PC-9 (cell line): ENCODE results near the gene NOX5. TPM values are rescaled to one million over a fixed set of nuclear protein-coding genes. Genes with fewer than 3 reads are reported as not detected.

Source experiments
- BruUV-seq: library from RNA; stranded (reverse); fragments of 400-500 nt; replicated peaks from 2 replicates; lab custom pipeline; 2021; lab: Mats Ljungman, UMichigan
- CTCF ChIA-PET: fragments of 300-600 bp; sonication (Branson Sonifier 250); formaldehyde crosslinking; loops from one replicate; lab custom pipeline; 2022; ENCODE audit warnings: antibody characterized with exemption; lab: Charles Lee
- POLR2A ChIA-PET: fragments of 300-600 bp; sonication (Branson Sonifier 250); formaldehyde crosslinking; loops from one replicate; lab custom pipeline; 2022; ENCODE audit warnings: antibody characterized with exemption; ENCODE audit not compliant: unreplicated experiment; lab: Charles Lee
- DNase-seq, 2 experiments: peaks; one replicate each; pipeline versions ENCODE4 v3.0.0 to v3.0.0-alpha.2; 2015 to 2022; ENCODE audit warnings: mixed read lengths in 1 of 2
- H2AFZ ChIP-seq: fragments of 200-600 bp; sonication (generic); 2 replicates; pipeline ENCODE4 v1.8.1; 2017; ENCODE audit warnings: antibody characterized with exemption
- H3F3A ChIP-seq: fragments of 200-600 bp; sonication (generic); 2 replicates; pipeline ENCODE4 v1.8.1; 2017; ENCODE audit warnings: antibody characterized with exemption, mild to moderate bottlenecking, low read depth; ENCODE audit not compliant: insufficient read depth
- H3K27ac ChIP-seq: fragments of 200-600 bp; sonication (generic); 2 replicates; pipeline ENCODE4 v1.6.1; 2016; ENCODE audit warnings: mixed run types
- H3K27me3 ChIP-seq: fragments of 200-600 bp; sonication (generic); 2 replicates; pipeline ENCODE4 v1.6.1; 2016; ENCODE audit warnings: low read depth, mixed run types; ENCODE audit not compliant: insufficient read depth
- H3K36me3 ChIP-seq: fragments of 200-600 bp; sonication (generic); 2 replicates; pipeline ENCODE4 v1.6.1; 2016; ENCODE audit warnings: low read depth, mixed run types
- H3K4me1 ChIP-seq: fragments of 200-600 bp; sonication (generic); replicated peaks from 2 replicates; pipeline ENCODE4 v1.6.1; 2016; ENCODE audit warnings: mixed run types; ENCODE audit not compliant: insufficient read depth
- H3K4me2 ChIP-seq: fragments of 200-600 bp; sonication (generic); 2 replicates; pipeline ENCODE4 v1.6.1; 2017; ENCODE audit warnings: mixed run types
- H3K4me3 ChIP-seq: fragments of 200-600 bp; sonication (generic); 2 replicates; pipeline ENCODE4 v1.6.1; 2016; ENCODE audit warnings: mixed run types
- H3K79me2 ChIP-seq: fragments of 200-600 bp; sonication (generic); 2 replicates; pipeline ENCODE4 v1.6.1; 2017; ENCODE audit warnings: low read depth, mixed run types
- H3K9me2 ChIP-seq: fragments of 200-600 bp; sonication (generic); 2 replicates; pipeline ENCODE4 v1.8.1; 2017; ENCODE audit warnings: mild to moderate bottlenecking; ENCODE audit not compliant: insufficient read depth
- H3K9me3 ChIP-seq: fragments of 200-600 bp; sonication (generic); 2 replicates; pipeline ENCODE4 v1.8.1; 2016; ENCODE audit warnings: low read depth; ENCODE audit not compliant: insufficient read depth
- H4K20me1 ChIP-seq: fragments of 200-600 bp; sonication (generic); 2 replicates; pipeline ENCODE4 v1.8.1; 2017; ENCODE audit not compliant: insufficient read depth
- EZH2 ChIP-seq: fragments of 200-600 bp; sonication (generic); IDR thresholded peaks from 2 replicates; pipeline ENCODE4 v1.8.0; 2017; ENCODE audit warnings: antibody characterized with exemption, low read depth
- intact Hi-C: fragments of 100-400 bp; cut with micrococcal nuclease; formaldehyde crosslinking; loops from one replicate; pipeline ENCODE4 v1.10.0; 2022; ENCODE audit not compliant: unreplicated experiment
- total RNA-seq: library from RNA; stranded (reverse); gene quantifications from 2 replicates; pipeline ENCODE4 v1.2.3, GENCODE V29; 2021
- TF ChIP-seq, protein P1 (sequence below): fragments of 200-600 bp; sonication (generic); conservative IDR thresholded peaks from 2 replicates; pipeline ENCODE4 v1.6.1; 2017; ENCODE audit warnings: mixed run types, antibody characterized with exemption, mild to moderate bottlenecking, moderate library complexity

Gene NOX5
- total RNA-seq, 1 experiment from 2014 or later, result 1.5 TPM

DNA sequence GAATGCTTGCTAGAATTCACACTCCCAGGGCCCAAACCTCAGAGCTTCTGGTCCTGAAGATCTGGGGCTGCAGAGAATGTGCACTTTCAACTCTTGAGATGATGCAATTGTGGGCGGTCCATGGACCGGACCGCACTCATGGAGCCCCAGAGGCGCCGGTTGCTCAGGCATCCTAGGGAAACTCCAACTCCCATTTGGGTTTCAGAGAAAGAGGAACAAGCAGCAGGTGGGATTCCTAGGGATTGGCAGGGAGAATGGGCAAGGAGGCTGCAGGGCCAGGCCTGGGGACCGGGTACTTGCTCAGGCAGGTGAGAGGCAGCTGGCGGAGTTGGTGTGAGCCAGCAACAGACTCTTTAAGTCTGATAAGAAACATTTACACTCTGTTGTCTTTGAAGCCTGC, 3.5 kb downstream of the NOX5 start:
- no TSS peak for BruUV-seq
- H3K9me3 ChIP-seq, result no peaks in the 10 kb centered on the region
- no peaks in the 10 kb centered on the region for H3K4me1 ChIP-seq
- H3K4me2 ChIP-seq, result no peak overlapping the region
- H3F3A ChIP-seq, result no peaks in the 10 kb centered on the region
- ChIA-PET POLR2A (interaction anchor here (0.7 kb wide), 1 partner anchor 45 kb away, joined by 4 read pairs; no protein-coding TSS in a partner anchor), CTCF (no interaction called here)
- intact Hi-C loops, result no loop called here
- no peaks in the 10 kb centered on the region for H3K9me2 ChIP-seq
- H3K36me3 ChIP-seq, result no peaks in the 10 kb centered on the region
- H3K4me3 ChIP-seq, result no peak overlapping the region
- no peaks in the 10 kb centered on the region for H3K27me3 ChIP-seq
- no peak overlapping the region for H3K27ac ChIP-seq
- DNase-seq, result no peak
- no peaks in the 10 kb centered on the region for H3K79me2 ChIP-seq
- TF ChIP-seq, protein P1, sequence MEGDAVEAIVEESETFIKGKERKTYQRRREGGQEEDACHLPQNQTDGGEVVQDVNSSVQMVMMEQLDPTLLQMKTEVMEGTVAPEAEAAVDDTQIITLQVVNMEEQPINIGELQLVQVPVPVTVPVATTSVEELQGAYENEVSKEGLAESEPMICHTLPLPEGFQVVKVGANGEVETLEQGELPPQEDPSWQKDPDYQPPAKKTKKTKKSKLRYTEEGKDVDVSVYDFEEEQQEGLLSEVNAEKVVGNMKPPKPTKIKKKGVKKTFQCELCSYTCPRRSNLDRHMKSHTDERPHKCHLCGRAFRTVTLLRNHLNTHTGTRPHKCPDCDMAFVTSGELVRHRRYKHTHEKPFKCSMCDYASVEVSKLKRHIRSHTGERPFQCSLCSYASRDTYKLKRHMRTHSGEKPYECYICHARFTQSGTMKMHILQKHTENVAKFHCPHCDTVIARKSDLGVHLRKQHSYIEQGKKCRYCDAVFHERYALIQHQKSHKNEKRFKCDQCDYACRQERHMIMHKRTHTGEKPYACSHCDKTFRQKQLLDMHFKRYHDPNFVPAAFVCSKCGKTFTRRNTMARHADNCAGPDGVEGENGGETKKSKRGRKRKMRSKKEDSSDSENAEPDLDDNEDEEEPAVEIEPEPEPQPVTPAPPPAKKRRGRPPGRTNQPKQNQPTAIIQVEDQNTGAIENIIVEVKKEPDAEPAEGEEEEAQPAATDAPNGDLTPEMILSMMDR, result no peak
- TF ChIP-seq EZH2, result no peak
- no peak overlapping the region for H2AFZ ChIP-seq
- no peaks in the 10 kb centered on the region for H4K20me1 ChIP-seq

DNA sequence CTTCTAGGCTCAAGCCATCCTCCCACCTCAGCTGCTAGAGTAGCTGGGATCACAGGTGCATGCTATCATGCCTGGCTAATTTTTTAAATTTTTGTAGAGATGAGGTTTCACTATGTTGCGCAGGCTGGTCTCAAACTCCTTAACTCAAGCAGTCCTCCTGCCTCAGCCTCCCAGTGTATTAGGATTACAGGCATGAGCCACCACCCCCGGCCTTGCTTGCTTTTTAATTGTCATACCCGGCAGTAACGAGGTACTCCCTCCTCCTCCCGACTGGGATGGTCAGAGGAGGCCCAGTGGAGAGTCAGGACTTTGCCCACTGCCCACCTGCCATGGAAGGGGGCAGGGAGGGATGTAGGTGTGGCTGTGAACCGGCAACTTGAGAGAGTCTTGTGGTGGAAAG, 4.5 kb downstream of the NOX5 start:
- CTCF ChIA-PET, result no interaction called here

DNA sequence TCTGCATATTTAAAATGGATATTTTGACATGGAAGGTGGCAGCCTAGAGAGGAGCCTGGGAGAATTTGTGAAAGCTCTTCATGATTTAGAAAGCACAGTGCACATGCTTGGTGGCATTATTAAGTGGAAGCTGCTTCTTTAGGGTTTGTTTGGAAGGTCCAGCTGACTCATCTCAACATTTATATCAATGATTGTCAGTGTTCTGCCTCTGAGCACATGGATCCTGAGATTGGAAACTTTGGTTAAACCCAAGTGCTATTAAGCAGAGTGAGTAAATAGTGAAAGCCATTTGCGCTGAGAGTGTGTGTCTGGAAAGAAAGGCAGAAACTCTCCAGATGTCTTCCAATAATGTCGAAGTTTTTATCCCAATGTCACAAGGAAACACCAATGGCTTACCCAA, 7.4 kb downstream of the NOX5 start:
- Histone ChIP-seq H3K27me3 (no peaks in the 10 kb centered on the region), H3K27ac (no peak overlapping the region), H3K79me2 (no peaks in the 10 kb centered on the region), H3K4me3 (no peak overlapping the region), H3K9me3 (no peaks in the 10 kb centered on the region), H3K4me2 (no peak overlapping the region), H3F3A (no peaks in the 10 kb centered on the region), H3K4me1 (no peaks in the 10 kb centered on the region), H3K9me2 (no peaks in the 10 kb centered on the region), H3K36me3 (no peaks in the 10 kb centered on the region), H2AFZ (no peak overlapping the region), H4K20me1 (no peaks in the 10 kb centered on the region)
- POLR2A ChIA-PET, result no interaction called here
- DNase-seq, result no peak
- CTCF ChIA-PET, result interaction anchor here (0.7 kb wide), 1 partner anchor 286 kb away, joined by 6 read pairs; no protein-coding TSS in a partner anchor
- no peak for TF ChIP-seq EZH2
- TF ChIP-seq, protein P1, result no peak
- intact Hi-C loops, result no loop called here
- no TSS peak for BruUV-seq

More for the DNA sequence above, 4.5 kb downstream of the NOX5 start:
- TF ChIP-seq EZH2, result no peak
- TF ChIP-seq, protein P1, result no peak
- Histone ChIP-seq H3K36me3 (no peaks in the 10 kb centered on the region), H4K20me1 (no peaks in the 10 kb centered on the region), H3K79me2 (no peaks in the 10 kb centered on the region), H3F3A (no peaks in the 10 kb centered on the region), H3K27ac (no peak overlapping the region), H2AFZ (no peak overlapping the region), H3K4me3 (no peak overlapping the region), H3K9me3 (no peaks in the 10 kb centered on the region), H3K27me3 (no peaks in the 10 kb centered on the region), H3K9me2 (no peaks in the 10 kb centered on the region), H3K4me2 (no peak overlapping the region), H3K4me1 (no peaks in the 10 kb centered on the region)
- intact Hi-C loops, result no loop called here
- POLR2A ChIA-PET, result no interaction called here
- no peak for DNase-seq
- no TSS peak for BruUV-seq
